RPMI8226 (cell line): Measurements from ENCODE around the gene CEP170B.
"Not testable (repeated sequence)": the region's sequence is repeated elsewhere in the genome, so short reads cannot be mapped to it uniquely, and the experiment has no call there.

ENCODE experiments used
- DNase-seq: peaks from one replicate; pipeline ENCODE4 v3.0.0-alpha.2; 2015

CEP170B gene

DNA sequence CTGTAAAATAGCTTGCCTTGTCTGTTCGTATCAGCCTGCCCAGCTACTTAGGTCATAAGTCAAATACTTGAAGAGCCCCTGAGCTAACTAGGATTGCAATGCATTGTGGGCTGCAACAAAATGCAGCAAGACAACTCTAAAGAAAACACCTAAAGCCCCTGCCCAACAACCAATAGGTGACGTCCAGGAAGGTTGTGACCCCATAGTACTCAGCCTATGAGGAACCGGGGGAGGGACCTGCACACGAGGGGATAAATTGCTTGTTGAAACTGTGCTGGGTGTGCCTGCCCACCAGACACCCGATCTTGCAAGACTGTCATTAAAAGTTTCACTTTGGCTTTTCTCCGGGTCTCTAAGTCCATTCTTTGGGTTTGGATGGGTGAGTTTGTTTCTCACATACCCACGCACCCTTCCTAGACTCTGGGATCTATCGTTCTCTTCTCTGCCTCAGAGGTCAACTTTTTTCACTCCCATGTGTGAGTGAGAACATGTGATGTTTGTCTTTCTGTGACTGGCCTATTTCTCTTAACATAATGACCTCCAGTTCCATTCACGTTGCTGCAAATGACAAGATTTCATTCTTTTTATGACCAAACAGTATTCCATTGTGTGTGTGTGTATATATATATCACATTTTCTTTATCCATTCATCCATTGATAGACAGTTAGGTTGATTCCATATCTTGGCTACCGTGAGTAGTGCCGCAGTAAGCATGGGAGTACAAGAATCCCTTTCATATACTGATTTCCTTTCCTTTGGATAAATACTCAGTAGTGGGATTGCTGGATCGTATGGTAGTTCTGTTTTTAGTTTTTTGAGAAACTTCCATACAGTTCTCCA lies 54.3 kb downstream of the CEP170B start:
- not testable (repeated sequence) for DNase-seq

DNA sequence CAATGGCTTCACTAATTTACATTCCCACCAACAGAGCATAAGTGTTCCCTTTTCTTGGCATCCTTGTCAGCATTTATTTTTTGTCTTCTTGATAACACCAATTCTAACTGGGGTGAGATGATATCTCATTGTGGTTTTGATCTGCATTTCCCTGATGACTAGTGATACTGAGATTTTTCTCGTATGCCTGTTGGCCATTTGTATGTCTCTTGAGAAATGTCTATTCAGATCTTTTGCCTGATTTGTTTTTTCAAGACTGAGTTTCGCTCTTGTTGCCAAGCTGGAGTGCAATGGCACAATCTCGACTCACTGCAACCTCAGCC lies 54.9 kb downstream of the CEP170B start:
- no peak for DNase-seq

DNA sequence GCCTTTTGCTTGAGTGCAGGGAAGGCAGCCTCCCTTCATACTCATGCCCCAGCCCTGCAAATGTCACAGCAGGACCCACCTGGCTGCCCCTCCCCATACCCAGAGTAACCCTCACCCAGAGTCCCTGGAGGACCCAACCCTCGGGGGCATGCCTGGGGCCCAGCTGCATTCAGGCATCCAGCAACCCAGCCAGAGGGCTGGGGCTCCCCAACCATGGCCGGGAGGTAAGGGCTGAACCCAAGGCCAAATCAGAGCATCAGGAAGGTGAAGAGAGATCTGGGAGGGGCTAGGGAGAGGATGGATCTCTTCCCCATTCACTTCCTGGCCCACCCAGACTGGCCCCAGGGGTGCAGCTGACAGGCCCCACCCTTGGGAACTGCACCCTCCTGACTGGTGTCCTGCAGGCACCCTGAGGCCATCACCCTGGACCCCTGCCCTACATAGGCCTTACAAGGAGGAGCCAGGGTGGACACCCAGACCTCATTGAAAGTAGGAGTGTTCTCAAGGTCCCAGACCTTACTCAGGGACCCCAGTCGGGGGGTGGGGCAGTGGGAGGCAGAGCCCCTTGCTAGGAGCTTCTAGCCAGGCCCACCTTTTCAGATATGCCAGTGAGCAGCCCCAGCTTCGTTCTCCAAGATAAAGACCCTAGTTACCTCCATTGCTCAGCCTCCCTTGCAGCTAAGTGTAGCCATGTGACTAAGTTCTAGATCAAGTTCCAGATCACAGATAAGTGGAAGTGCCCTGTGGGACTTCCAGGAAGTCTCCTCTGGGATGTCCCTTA lies 58.8 kb downstream of the CEP170B start:
- DNase-seq: no peak

DNA sequence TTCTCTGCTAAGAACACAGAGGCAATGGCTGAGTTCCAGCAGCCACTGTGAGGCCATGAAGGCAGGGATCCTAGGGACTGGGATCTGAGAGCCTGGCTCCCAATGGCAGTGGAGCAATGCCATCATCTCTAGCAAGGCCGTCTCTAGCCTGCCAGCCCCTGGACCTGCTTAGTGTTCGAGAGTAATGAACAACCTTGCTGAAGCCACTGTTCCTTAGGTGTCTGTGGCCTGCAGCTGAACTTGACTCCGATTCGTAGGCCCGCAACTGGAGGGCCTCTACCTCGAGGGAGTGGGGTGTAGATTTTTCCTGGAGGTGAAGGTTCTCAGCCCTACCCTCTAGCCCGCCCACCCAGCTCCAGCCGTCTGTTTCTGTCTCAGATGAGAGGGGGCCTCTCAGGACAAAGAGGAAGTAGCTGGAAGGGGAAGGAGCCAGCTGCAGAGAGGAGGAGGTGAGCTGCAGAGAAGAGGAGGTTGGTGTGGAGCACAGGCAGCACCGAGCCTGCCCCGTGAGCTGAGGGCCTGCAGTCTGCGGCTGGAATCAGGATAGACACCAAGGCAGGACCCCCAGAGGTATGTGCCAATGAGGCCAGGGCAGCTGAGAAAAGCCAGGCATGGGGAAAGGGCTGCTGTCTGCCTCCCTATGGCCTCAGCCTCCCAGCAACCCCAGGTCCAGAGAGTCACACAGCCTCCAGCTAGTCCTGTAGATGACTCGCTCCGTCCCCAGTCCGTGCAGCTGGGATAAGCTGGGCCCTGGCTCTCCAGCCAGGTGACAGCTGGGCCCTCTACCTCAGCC lies 59.5 kb downstream of the CEP170B start, which contains the start of gene PLD4:
PLD4 (plus strand) TSS at position 459 of the 793 bp plus-strand sequence. CDS start 2,262 bp downstream, outside the sequence.
- peak; percentile 70 for DNase-seq

DNA sequence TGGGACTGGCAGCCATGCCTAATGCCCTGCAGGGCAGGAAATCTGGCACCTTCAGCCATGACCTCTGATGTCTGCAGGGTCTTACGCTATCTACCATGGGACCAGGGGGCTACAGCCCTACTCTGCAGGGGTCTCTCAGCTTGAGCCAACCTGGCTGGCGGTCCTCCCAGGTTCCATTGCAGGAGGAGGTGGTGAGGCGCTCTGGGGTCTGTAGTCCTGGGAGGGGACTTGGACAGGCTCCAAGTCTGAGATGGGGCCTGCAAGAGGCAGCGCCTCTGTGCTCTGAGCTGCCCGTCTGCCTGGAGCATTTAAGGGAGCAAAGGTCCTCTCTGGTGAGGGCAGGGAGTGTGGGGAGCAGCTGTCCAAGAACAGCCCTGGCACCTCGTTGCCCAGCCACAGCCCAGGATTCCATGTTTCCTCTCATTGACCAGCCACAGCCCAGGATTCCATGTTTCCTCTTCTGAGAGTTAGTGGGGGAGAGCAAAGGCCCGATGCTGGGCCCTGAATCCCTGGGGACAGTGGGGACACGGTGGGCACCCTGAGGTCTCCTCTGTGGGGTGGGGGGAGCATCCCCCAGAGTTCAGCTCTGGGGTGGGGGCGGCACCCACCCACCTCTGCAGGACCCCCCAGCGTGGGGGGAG lies 60.3 kb downstream of the CEP170B start:
- no peak for DNase-seq

GRCh38 chr14:104925855-104926609 lies 61.0 kb downstream of the CEP170B start:
- peak; percentile 61 for DNase-seq

DNA sequence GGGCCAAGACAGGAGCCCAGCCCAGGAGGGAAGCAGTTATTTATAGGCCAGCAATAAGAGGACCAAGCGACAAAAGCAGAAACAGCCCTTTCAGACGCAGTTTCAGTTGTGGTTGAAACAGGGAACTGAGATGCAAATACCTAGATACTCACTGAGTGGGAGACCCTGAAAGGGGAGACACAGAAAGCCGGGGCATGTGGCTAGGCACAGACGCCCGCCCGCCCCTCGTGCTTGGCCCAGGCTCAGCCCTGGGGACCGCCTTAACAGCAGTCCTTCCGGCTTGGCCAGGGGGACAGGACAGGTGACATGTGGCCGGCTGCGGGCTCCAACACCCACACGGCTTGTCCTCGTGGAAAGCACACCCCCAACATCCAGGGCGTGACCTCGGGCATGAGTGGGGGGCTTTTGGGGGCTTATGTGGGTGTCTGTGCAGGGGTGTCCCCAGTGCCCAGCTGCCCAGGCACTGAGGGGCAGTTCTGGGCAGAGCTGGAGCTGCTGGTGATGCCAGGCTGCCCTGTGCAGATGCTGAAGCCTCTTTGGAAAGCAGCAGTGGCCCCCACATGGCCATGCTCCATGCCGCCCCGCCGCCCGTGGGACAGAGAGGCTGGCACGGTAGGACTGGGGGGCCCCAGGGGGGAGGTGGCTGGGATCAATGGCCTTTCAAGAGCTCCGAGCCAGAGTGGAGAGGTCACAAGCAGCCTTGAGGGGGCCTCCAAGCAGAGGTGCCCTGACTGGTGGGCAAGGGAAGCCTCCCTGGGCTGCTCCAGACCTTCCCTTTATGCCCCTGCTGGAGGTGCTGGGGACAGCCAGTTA lies 61.8 kb downstream of the CEP170B start:
- DNase-seq: peak; percentile 87

- peak; percentile 57 for DNase-seq
Observed at GRCh38 chr14:104927432-104927816, 62.4 kb downstream of the CEP170B start.

GRCh38 chr14:104927901-104928300 lies 62.8 kb downstream of the CEP170B start:
- no peak for DNase-seq

- DNase-seq: no peak
Observed at GRCh38 chr14:104928391-104929133, 63.5 kb downstream of the CEP170B start.

DNA sequence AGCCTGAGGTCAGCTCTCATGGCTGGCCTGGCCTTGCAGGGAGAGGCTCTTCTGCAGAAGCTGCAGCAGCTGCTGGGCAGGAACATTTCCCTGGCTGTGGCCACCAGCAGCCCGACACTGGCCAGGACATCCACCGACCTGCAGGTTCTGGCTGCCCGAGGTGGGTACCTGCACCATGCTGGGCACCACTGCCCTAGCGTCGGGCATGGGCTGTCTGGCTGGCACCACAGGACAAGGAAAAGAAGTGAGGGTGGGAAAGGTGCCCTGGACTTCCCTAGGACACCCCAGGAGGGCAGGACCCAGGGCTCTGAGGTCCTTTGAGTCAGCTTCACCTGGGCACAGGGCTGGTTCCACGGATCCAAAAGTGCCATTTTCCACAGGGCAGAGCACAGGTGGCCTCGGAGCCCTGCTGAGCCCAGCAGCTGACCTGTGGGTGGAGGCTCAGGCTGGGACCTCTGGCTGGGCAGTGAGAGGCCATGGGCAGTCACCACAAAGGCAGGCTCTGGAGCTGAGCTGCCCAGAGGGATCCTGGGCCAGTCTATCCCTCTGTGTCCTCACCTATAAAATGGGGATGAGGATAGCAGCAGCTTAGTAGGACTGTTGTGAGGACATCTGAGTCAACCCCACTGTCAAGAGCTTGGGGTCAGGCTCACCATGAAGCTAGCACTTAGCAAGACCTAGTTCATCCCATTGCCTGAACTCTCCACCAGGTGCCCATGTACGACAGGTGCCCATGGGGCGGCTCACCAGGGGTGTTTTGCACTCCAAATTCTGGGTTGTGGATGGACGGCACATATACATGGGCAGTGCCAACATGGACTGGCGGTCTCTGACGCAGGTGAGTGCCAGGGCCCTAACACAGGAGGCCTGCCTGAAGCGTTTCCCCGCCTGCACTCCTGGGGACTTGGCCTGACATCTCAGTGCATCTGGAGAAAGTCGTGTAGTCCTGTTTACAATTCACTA lies 64.5 kb downstream of the CEP170B start:
- DNase-seq: no peak

- DNase-seq: no peak
Observed at GRCh38 chr14:104930526-104931303, 65.6 kb downstream of the CEP170B start.

DNA sequence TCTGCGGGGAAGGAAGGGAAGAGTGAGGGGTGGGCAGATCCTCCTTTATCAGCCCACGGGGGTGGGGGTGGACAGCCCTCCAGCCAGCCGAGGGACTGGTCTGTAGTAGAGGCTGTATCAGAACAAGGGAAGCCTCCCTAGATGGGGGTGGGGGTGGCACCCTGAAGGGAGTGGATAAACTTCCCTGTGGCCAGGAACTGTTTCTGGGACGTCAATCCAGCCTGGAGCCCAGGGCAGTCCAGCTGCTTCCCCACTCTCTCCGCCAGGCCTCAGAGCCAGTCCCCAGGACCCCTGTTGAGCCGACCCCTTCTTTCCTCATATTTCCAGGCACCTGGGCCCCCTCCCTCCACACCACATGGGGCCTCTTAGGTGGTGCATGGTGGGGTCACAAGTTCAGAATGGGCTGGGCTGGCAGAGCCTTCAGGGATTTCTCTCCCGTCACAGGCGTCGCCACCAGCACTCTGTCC lies 66.3 kb downstream of the CEP170B start:
- DNase-seq: no peak

DNA sequence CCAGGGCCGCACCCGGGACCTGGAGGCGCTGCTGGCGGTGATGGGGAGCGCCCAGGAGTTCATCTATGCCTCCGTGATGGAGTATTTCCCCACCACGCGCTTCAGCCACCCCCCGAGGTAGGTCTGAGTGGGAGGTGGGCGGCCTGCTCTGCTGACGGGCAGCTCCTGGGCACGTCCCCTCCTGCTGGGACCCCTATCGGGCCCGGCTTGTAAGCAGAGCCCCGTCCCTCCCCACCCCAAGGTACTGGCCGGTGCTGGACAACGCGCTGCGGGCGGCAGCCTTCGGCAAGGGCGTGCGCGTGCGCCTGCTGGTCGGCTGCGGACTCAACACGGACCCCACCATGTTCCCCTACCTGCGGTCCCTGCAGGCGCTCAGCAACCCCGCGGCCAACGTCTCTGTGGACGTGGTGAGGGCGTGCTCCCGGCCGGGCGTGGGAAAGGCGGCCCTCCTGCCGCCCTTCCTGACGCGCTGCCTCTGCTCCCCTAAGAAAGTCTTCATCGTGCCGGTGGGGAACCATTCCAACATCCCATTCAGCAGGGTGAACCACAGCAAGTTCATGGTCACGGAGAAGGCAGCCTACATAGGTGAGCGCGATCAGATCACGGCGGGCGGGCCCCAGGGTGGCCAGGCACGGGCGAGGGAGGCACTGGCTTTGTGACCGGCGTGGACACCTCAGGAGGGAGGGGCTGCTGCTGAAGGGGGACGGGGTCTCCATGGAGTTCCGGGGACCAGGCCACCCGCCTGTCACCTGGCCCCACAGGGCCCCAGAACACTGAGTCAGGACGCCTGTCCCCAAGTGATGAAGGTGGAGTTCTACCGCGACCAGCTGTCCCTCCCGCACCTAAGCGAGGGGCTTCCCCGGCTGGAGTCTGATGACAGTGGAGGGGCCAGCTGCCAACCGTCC lies 67.0 kb downstream of the CEP170B start:
- no peak for DNase-seq

DNA sequence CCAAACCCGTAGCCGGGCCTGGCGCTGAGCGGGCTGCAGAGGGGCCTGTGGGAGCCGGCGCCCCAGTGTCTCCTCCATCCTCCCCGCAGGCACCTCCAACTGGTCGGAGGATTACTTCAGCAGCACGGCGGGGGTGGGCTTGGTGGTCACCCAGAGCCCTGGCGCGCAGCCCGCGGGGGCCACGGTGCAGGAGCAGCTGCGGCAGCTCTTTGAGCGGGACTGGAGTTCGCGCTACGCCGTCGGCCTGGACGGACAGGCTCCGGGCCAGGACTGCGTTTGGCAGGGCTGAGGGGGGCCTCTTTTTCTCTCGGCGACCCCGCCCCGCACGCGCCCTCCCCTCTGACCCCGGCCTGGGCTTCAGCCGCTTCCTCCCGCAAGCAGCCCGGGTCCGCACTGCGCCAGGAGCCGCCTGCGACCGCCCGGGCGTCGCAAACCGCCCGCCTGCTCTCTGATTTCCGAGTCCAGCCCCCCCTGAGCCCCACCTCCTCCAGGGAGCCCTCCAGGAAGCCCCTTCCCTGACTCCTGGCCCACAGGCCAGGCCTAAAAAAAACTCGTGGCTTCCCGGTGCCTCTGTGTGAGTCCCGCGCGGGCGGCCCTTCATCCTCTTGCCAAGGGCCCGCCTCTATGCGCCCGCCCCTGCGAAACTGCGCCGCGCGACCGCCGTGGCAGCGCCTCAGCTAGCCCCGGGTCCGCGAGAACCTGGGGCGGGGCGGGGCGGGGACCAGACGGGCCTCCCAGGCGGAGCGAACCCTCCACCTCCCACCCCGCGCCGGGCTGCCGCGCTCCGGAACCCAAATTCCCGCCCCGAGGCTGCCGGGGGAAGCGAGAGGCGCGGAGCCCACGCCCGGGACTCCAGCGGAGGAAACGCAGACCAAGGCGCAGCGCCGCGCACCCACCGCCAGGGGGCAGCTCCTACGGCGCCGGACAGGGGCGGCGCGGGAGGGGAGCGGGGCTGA lies 67.9 kb downstream of the CEP170B start:
- DNase-seq: peak; percentile 79
